Stimulated activated CD8-positive, alpha-beta memory T cell treated with anti-CD3 and anti-CD28 coated beads, Interleukin-4, amount 100 ng/mL, for 24 hours (primary cell): ENCODE measurements around the gene SHISA7.
"Not testable (repeated sequence)": the region's sequence is repeated elsewhere in the genome, so short reads cannot be mapped to it uniquely, and the experiment has no call there.

Experiments used
- DNase-seq: peaks from one replicate; pipeline ENCODE4 v3.0.0-alpha.2; 2020; ENCODE audit warnings: low read depth

Gene SHISA7

GRCh38 chr19:55418185-55418584, 24.9 kb downstream of the SHISA7 start:
- DNase-seq: no peak

- no peak for DNase-seq
These were observed 32.9 kb downstream of the SHISA7 start for GRCh38 chr19:55410168-55410567.

- not testable (repeated sequence) for DNase-seq
These were observed 33.9 kb downstream of the SHISA7 start for GRCh38 chr19:55409179-55409578.

GRCh38 chr19:55408533-55408872, 34.6 kb downstream of the SHISA7 start:
- DNase-seq: no peak

- DNase-seq: peak; percentile 94
These were observed 35.1 kb downstream of the SHISA7 start for GRCh38 chr19:55407800-55408532.

GRCh38 chr19:55407550-55407799, 35.6 kb downstream of the SHISA7 start, which contains the start of gene UBE2S:
TSS of gene UBE2S (minus strand) at chr19:55407788. CDS start at chr19:55407589, 199 bp downstream.
- not testable (repeated sequence) for DNase-seq

- DNase-seq: peak; percentile 19
These were observed 36.1 kb downstream of the SHISA7 start for GRCh38 chr19:55406826-55407549.

GRCh38 chr19:55406091-55406825, 36.8 kb downstream of the SHISA7 start:
- DNase-seq: no peak

- DNase-seq: no peak
These were observed 37.5 kb downstream of the SHISA7 start for GRCh38 chr19:55405638-55406037.

GRCh38 chr19:55402509-55402908, 40.6 kb downstream of the SHISA7 start:
- no peak for DNase-seq

GRCh38 chr19:55401390-55401789, 41.7 kb downstream of the SHISA7 start:
- DNase-seq: not testable (repeated sequence)

GRCh38 chr19:55400281-55401087, 42.6 kb downstream of the SHISA7 start:
- DNase-seq: no peak

GRCh38 chr19:55398200-55398925, 44.7 kb downstream of the SHISA7 start:
- DNase-seq: no peak

- no peak for DNase-seq
These were observed 50.0 kb downstream of the SHISA7 start for GRCh38 chr19:55392820-55393761.

GRCh38 chr19:55391702-55392615, 51.1 kb downstream of the SHISA7 start:
- DNase-seq: no peak

GRCh38 chr19:55391191-55391670, 51.9 kb downstream of the SHISA7 start:
- no peak for DNase-seq

- DNase-seq: no peak
These were observed 52.6 kb downstream of the SHISA7 start for GRCh38 chr19:55390461-55390880.

GRCh38 chr19:55389386-55390317, 53.4 kb downstream of the SHISA7 start:
- DNase-seq: no peak
